OCI-LY3 (cell line): Measurements from ENCODE around the gene PCNX2.

Source experiments
- CTCF ChIP-seq: fragments of 200-600, 300-600 bp; sonication (generic); IDR thresholded peaks from 2 replicates; pipeline ENCODE4 v1.5.1; 2014; ENCODE audit warnings: antibody characterized with exemption, low read length, low read depth
- EZH2phosphoT487 ChIP-seq: fragments of 200-600 bp; shearing (Covaris generic); IDR thresholded peaks from 2 replicates; pipeline ENCODE4 v1.6.1; 2018; ENCODE audit warnings: antibody characterized with exemption, mixed run types, low read depth

GRCh38 chr1:233252441-233252840 lies 43.1 kb downstream of the PCNX2 start:
- TF ChIP-seq CTCF (no peak), EZH2phosphoT487 (no peak)
